Hematopoietic multipotent progenitor cell (in vitro differentiated cells): Measurements from ENCODE around the gene OSGIN1. TPM values are rescaled to one million over a fixed set of nuclear protein-coding genes. Genes with fewer than 3 reads are reported as not detected.
A peak's percentile ranks its signal among the peaks of the same experiment; 100 is the strongest.
"Not testable (repeated sequence)": the region's sequence is repeated elsewhere in the genome, so short reads cannot be mapped to it uniquely, and the experiment has no call there.

Experiments
- DNase-seq, 3 donors: peaks; one replicate each; pipeline ENCODE4 v3.0.0-alpha.2; 2011 to 2015; ENCODE audit warnings: low read depth in 2 of 3, low spot score in 2 of 3
- total RNA-seq: library from RNA; depleted of rRNA; stranded (reverse); fragments of >200 nt; gene quantifications from one replicate; pipeline ENCODE4 v1.2.3, GENCODE V29; 2012

The OSGIN1 gene
- total RNA-seq, 1 donor = 0.81 TPM

DNA sequence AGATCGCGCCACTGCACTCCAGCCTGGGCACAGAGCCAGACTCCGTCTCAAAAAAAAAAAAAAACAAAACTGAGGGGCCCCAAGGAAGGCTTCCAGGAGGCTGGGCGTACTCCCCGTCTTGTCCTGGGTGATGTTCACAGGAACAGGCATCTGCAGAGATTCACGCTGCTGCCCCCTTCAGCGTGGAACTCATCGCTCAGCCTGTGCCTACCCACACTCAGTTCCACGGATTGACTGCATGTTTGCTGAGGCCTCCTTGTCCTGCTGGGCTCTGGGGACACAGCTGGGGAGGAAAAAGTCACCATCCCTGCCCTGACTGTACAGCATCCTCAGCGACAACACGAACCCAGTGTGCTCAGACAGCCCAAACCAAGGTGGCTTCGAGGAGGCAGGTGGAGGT lies 12.9 kb upstream of the OSGIN1 start:
- DNase-seq = no peak

DNA sequence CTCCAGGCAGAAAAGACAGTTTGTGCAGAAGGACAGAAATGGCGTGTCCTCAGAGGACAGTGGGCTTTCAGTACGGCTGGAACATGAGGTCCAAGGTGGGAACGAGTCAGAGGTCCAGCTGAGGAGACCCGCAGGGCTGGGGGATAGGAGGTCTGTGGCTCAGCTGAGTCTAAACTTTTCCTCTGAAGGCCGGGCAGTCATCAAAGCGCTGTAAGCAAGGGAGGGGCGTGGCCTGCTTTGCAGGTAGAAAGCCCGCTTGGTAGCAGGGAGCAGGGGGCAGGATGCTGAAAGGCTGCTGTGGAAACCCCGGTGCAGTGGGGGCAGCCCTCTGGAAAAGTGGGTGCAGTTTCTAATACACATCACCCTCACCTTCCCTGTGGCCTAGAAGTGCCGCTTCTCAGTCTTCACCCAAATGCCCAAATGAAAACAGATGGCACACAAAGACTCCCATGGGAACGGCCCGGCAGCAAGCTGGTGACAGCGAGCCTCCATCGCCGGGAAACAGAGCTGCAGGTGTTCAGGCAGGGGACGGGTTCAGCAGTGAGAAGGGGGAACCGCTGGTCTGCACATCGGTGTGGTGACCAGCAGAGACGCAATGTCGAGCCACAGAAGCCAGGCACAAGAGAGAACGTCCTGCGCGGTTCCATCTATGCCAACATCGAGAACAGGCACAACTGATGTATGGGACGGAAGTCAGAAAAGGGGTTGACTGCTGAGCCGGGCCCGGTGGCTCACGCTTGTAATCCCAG lies 12.2 kb upstream of the OSGIN1 start:
- DNase-seq = no peak

- DNase-seq = not testable (repeated sequence)
Measured at GRCh38 chr16:83941546-83941945, 11.5 kb upstream of the OSGIN1 start.

- no peak for DNase-seq
Measured at GRCh38 chr16:83942074-83942473, 11.0 kb upstream of the OSGIN1 start.

DNA sequence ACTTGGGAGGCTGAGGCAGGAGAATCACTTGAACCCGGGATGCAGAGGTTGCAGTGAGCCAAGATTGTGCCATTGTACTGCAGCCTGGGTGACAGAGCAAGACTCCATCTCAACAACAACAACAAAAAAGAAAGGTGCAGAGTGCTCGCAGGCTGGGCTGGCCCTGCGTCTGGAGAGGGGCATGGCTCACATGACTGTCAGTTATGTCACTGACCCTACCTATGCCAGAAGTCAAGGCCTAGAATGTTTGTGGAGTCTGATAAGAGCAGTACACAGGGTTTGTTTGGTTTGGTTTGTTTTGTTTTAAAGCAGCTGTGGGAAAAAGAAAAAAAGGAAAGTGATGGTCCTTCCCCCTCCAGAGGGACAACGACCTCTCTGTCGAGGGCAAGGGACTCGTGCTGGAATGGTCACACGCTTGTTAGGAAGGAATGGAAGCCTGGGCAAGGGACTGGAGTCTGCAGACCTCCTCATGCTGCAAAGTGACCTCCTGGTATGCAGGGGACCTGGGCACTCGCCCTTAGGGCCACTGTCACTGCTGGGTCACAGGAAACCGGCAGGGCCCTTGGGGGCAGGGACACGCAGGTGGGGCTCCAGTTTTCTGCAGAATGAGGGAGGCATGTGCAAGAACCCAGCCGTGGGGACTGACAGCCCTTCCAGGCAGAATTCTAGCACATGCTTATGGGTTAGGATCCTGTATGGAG lies 10.1 kb upstream of the OSGIN1 start:
- no peak for DNase-seq

GRCh38 chr16:83943516-83944050 lies 9.5 kb upstream of the OSGIN1 start:
- no peak for DNase-seq

DNA sequence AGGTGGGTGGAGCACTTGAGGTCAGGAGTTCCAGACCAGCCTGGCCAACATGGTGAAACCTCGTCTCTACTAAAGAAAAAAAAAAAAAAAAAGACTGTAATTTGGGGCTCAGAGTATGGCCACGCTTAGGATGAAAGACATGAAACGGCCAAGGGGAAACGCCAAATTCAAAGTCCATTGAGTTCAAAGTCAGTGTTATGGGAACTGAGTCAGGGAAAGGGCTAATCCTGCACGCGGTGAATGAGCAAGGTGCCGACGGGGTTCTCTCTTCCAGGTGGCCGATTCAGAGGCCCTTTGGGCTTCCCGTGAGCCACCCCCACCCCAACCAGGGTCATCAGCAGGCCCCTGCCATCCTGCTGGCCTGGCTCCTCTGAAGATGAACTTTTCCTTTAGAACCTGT lies 7.5 kb upstream of the OSGIN1 start:
- no peak for DNase-seq

GRCh38 chr16:83946154-83946780 lies 6.8 kb upstream of the OSGIN1 start:
- no peak for DNase-seq

DNA sequence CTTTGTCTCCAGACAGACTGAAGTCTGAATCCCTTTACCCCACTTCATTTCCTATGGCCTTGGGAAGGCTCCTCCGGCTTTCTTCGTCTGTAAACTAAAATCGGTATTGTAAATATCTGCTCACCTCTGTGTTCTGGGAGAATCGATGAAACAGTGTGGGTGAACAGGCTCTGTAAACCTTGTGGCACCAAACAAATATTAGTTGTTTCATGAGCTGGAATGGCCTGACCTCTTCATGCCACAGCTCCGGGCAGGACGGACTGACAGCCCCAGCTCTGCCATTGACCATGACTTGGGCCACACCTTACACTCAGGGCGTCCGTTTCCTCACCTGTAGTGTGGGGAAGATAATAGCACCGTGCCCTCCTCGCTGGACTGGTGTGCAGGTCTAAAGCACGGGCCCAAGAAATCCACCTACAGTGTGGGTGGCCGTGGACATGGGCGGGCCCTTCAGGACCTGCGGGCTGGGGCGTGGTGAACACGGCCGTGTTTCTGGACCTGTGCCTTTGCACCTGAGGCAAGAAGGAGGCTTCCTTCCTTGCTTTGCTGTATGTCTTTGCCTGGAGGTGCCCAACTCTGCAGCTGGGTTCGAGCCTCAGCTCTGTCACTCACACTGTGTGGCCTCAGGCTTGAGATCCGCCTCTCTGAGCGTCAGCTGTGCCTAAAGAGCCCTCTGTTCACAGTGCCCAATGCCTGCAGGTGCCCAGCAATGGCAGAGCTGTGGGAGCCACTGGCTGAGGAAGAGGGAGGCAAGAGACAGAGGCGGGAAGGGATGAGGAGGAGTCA lies 6.1 kb upstream of the OSGIN1 start:
- DNase-seq = no peak

- no peak for DNase-seq
Measured at GRCh38 chr16:83947642-83948234, 5.3 kb upstream of the OSGIN1 start.

GRCh38 chr16:83948914-83949723 lies 3.9 kb upstream of the OSGIN1 start:
- DNase-seq = no peak

GRCh38 chr16:83949724-83950001 lies 3.4 kb upstream of the OSGIN1 start:
- DNase-seq = no peak

- DNase-seq = not testable (repeated sequence)
Measured at GRCh38 chr16:83950862-83951399, 2.1 kb upstream of the OSGIN1 start.

DNA sequence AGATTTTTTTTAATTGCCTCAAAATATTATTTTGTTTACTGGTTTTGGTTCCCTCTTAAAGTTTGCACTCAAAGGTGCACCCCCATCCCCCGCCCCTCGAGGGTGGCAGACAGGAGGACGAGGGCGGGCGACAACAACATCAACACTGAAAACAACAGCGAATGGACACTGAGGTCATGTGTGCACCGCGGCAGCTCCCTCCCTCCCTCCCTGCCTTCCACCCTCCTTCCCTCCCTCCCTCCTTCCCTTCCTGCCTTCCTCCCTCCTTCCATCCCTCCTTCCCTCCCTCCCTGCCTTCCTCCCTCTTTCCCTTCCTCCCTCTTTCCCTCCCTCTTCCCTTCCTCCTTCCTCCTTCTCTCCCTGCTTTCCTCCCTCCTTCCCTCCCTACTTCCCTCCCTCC lies 1.5 kb upstream of the OSGIN1 start:
- DNase-seq = no peak

GRCh38 chr16:83952587-83952939 lies 477 bp upstream of the OSGIN1 start:
- no peak for DNase-seq

DNA sequence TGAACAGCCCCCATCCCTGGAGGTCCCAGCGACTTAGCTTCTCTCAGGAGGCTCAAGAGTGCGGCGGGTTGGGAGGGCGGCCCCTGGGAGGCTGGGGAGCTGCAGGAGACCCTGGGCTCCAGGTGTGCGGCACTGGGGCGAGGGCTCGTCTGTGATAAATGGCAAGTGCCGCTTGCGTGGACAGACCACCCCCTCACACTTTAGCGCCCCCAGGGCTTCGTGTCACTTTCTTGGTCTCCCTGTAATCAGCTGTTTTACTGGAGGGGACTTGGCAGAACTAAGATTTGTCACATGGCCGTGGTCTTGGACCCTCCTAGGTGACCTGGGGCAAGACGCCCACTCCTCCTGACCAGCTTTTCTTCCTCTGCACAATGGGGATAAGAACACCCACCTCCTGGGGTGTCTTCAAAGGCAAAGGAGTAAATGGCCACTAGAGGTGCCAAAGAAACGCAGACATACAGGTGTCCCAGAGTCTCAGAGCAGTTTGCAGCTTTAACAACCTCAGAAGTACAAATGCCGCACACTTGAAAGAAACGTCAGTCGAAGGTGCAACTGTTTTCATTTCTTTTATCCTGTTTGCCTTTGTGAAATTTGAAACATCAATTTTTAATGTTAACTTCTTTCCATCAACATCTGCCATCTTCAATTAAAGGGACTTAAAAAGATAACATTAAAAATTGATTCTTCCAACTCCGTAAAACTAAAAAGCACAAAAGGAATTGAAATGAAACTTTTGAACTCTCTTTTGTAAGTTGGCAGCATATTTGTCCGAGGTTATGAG lies 946 bp downstream of the OSGIN1 start:
- peak in 1 of 3 donors; percentile 67 for DNase-seq

DNA sequence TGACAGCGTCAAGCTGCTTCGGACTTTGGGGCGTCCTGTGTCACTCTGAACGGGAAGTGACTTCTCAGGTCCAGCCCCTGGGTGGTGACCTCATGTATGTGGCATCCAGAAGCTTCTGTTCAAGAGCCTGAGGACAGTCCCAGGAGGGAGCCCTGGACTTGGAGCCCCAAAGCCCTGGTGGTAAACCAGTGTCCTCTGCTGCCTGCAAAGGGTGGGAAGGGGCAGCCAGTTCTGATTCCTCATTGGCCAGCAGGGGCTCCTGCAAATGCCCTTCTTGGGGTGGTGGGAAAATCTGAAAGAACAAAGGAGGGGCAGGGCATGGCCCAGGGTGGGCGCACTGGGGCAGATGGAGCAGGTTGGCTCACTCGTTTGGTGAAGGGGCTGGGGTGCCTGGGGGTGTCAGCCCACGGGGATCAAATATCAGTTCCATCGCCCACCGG lies 1.6 kb downstream of the OSGIN1 start:
- DNase-seq = no peak

DNA sequence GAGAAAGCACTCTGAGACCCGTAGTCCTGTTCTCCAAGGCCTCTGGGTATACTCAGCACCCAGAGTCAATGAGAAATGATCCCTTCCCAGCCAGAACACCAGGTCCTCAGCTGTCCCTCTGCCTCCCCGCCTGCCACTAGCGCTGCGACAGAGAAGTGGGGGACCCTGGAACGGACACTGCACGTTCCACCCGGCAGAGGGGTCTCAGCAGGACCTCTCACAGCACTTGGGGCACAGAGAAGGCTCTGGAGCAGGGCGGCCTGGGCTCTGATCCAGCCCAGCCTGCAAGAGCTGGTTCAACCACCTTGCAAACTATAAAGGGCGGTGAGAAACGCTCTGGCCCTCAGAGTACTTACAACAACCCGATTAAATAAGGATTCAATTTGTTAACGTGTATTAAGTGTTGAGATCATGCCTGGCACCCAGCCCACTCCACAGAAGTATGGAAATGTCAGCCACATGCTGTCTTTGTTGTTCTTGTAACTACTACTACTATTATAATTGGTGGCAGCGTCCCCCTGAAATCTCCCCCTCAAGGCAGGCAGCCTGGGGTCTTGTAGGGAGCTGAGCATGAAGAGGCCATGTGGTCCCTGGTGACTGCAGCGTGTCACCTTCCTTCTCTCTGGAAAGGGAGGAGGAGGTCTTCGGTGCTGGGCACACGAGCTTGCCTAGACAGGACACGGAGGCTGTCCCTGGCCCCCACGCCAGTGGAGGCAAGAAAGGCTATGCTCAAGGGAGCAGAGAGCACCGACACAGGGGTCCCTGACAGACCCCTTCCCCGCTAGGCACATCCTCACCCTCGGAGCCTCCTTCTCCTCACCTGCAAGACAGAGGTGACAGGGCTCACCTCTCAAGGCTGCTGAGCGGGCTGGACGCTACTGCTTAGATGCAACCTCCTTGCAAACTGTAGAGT lies 2.4 kb downstream of the OSGIN1 start:
- DNase-seq = no peak
